Activated CD4-positive, alpha-beta T cell treated with anti-CD3 and anti-CD28 coated beads, Interleukin-2, Interleukin-6, amounts not matched to agents 100 ng/mL and 50 ng/mL, durations not matched to agents 16 hours and 8 hours (primary cell): ENCODE results near the gene PES1.
"Not testable (repeated sequence)": the region's sequence is repeated elsewhere in the genome, so short reads cannot be mapped to it uniquely, and the experiment has no call there.

ENCODE experiments used
- DNase-seq: peaks from one replicate; pipeline ENCODE4 v3.0.0-alpha.2; 2020

PES1 gene

DNA sequence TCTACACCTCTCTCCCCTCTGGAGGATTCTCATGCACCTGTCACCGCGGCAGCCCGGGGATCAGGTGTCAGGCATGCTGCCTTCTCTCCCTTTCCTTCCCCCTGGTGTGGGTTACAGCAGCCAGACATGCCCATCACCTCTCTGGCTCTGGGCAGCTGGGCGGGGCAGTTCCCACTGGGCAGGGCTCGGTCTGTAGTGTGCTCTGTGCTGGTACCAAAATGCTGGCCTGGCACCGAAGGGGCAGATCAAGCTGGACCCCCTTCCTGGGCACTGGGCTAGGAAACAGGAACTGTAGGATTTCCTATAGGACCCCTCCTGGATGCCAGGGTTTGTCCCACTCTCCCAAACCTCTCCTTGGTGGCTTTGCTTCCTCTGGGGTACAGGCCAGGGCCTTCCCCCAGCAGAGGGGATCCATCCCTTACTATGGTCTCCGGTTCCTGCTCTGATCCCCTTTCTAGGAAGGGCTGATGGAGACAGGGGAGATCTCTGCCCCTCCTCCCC is 18.1 kb downstream of the PES1 start:
- DNase-seq = no peak

- DNase-seq = no peak
Observed at GRCh38 chr22:30572840-30573593, 18.7 kb downstream of the PES1 start.

GRCh38 chr22:30572210-30572609 is 19.5 kb downstream of the PES1 start:
- DNase-seq = no peak

GRCh38 chr22:30569674-30570202 is 22.0 kb downstream of the PES1 start:
- DNase-seq = no peak

GRCh38 chr22:30568137-30568805 is 23.4 kb downstream of the PES1 start:
- no peak for DNase-seq

DNA sequence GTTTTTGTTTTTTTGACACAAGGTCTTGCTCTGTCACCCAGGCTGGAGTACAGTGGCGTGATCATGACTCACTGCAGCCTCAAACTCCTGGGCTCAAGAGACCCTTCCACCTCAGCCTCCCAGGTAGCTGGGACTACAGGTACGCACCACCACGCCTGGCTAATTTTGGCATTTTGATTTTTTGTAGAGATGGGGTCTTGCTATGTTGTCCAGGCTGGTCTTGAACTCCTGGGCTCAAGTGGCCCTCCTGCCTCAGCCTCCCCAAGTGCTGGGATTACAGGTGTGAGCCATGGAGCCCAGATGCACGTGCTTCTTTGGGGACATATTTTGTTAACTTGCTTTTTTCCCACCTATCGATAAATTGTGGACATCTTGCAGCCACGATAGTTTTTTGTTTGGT is 24.4 kb downstream of the PES1 start:
- not testable (repeated sequence) for DNase-seq

GRCh38 chr22:30566125-30566524 is 25.6 kb downstream of the PES1 start:
- DNase-seq = no peak

DNA sequence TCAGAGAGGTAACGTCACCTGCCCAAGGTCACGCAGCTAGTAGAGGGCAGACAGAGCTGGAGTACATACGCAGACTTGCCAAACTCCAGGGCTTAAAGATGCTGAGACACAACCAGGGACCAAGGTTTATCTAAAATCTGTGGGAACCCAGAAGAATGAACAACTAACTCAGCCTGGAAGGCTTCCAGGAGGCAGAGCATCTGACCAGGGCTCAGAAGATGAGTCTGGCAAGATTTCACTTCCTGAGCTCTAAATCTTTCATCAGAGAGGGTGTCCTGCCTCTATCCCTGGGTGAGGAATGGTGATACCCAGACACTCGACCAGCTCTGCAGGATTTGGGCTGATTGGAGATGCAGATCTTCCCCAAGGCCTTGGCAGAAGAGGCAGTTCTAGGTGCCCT is 26.4 kb downstream of the PES1 start:
- no peak for DNase-seq

DNA sequence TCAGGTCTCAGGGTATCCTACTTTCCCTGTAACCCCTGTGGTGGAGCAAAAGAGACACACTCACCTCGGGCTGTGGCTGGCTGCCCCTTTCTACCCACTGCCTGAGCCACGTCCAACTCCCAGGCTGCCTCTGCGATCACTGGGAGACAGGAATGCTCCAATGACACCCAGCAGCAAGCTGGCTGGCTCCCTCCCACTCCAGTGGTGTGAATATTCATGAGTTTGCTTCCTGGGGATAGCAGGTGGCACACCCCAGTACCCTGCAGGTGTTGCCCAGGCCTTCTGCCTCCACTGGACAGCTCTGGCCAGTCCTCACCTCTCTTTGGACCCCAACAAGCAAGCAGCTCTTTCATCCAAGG is 27.0 kb downstream of the PES1 start:
- no peak for DNase-seq

GRCh38 chr22:30564045-30564760 is 27.5 kb downstream of the PES1 start:
- DNase-seq = no peak

DNA sequence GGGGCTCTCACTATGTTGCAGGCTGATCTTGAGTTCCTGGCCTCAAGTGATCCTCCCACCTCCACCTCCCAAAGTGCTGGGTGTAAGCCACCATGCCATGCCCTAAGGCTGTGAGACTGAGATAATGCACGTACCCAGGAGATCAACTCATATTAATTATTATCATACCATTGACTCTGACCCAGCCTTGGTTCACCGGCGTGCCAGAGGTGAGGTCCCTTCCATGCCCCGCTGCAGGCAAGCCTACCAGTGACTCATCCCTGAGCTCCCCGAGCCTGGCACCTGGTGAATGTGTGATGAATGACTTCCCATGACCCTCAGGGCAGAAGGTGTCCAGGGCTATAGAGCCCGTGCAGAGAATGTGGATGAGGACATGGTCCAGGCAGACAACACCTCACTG is 29.3 kb downstream of the PES1 start:
- no peak for DNase-seq

DNA sequence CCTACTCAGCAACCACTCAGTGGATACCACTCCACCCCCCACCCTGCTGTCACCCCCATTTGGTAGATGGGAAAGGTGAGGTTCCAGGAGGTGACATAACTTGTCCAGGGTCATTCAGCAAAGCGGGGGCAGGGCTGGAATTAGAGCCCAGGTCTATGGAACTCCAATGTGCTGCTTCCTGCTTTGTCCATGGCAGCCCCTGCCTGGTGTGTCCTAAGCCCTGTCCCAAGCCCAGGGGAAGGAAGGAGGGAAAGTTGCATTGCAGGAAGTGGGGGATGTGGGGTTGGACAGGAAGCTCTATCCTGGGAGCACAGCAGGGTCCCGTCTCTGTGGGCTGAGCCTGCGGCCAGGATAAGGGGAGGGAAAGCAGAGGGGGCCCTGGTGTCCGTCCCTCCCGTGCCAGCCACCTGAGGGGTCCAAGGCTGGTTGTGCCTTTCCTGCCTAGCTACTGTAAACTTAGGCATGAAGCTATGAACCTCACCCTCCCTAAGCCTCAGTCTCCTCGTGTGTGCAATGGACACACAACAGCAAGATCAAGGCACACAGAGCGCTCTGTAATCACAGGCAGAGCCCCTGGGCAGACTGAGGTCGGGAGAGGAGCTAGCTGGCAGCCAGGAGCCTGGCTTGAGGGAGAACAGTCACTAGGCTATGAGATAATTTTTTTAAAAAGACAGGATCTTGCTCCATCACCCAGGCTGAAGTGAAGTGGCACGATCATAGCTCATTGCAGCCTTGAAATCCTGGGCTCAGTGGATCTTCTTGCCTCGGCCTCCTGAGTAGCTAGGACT is 30.1 kb downstream of the PES1 start:
- no peak for DNase-seq

GRCh38 chr22:30560643-30561202 is 31.0 kb downstream of the PES1 start:
- DNase-seq = peak; percentile 21

DNA sequence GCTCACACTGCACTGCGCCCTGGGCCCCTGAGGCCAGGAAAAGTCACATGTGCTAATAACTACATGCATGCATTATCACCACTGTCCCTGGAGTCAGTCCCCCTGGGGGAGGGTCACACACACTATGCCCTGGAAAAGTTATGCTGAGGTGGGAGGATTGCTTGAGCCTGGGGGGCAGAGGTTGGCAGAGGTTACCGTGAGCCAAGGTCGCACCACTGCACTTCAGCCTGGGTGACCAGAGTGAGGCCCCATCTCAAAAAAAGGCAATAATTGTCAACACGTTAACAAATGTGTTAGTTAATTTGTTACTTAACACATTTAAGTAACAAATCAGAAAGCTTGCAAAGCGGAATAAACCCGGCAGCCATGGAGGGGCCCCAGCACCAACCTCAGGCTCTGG is 31.8 kb downstream of the PES1 start:
- DNase-seq = no peak

DNA sequence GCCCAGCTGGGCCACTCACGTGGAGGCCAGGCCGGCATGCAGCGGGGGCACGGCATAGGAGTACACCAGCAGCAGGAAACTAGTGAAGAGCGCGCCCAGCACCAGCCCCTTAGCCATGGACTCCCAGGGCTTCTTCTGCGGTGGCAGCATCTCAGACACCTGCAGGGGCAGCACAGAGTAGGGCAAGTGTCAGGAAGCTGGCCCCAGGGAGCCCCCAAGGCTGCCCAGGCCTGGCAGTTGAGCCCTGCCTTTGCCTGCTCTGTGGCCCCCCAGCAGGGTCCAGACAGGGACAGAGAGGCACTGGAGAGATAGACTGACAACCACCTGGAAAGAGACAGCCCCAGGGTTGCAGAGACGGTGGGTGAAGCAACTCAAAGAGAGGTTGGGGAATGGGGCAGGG is 34.5 kb downstream of the PES1 start:
- no peak for DNase-seq

GRCh38 chr22:30556388-30556787 is 35.3 kb downstream of the PES1 start:
- DNase-seq = no peak

DNA sequence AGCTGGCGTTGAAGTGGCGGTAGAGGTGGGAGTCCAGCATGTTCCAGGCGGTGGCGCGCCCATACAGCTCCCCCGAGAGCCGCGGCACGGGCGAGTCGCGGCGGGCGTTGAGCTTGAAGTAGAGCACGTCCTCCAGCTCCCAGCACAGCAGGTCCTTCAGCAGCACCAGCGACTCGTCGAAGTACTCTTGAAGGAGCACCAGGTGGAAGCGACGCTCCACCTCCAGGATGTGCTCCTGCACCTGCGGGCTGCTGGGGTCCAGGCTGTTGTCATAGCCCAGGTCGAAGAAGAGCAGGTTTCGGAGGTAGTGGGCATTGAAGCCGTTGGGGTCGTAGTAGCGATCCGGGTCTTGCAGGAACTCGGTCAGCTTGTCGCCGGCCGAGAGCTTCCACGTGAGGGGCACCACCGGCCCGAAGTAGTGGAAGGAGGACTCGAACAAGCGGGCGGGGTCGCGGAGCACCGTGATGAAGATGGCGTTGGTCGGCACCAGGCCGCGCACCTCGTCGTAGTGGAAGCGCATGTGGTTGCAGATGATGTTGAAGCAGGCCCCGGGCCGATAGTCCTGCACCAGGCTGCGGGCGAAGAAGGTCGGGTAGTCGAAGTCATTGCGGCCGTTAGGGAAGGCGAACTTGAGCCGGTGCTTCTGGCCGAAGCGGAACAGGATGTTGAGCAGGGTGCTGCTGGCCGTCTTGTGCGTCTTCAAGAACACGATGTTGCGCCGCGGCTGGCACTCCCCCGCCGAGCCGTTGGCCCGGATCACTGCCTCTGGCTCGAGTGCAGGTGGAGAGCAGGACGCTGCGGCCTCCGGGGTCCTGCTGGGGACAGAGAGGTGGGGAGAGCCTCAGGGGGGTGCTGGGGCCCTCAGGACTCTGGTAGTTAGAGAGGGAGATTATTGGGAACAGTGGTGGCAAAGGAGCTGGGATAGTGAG is 36.2 kb downstream of the PES1 start:
- no peak for DNase-seq

DNA sequence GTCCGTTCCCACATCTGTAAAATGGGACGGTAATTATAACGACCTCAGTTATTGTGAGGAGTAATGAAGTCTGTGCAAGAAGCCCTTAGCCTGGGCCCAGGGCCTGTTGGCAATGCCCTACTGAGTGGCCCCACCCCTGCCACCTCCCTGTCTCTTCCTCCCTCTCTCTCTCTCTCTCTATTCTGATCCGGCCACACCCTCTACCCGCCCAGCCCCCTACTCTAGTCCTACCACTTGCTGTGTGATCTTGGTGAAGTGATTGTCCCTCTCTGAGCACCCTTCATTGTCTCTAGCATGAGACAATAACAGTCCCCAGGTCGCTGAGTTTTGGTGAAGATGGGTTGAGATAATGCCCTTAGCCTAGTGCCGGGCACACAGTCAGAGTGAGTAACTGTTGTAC is 37.7 kb downstream of the PES1 start:
- DNase-seq = no peak

DNA sequence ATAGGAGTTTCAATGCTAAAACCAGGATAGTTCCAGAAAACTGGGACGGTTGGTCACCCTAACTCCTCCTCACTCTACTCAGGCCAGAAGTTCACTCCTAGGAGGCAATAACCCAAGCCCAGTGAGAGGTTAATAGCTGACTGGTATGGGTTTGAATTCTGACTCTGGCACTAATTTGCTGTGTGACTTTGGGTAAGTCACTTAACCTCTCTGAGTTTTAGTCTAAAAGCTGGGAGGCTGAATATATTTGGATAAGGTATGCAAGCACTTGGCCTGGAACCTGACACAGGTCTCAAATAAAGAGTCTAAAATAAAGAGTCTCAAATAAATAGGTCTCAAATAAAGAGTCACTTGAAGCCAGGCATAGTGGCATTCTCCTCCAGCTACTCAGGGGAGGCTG is 39.0 kb downstream of the PES1 start:
- no peak for DNase-seq

DNA sequence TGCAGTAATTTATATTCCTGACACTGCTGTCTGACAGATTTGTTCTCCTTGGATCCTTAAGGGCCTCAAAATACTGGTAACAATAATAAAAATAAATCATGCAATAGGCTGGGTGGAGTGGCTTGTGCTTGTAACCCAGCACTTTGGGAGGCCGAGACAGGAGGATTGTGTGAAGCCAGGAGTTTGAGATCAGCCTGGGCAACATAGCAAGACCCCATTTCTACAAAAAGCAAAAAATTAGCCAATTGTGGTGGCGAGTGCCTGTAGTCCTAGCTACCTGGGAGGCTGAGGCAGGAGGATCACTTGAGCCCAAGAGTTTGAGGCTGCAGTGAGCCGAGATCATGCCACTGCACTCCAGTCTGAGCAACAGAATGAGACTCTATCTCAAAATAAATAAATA is 39.9 kb downstream of the PES1 start:
- DNase-seq = not testable (repeated sequence)

- DNase-seq = no peak
Observed at GRCh38 chr22:30547188-30547587, 44.5 kb downstream of the PES1 start.
